HG03175 (cell line): ENCODE measurements around the gene GLIS1.

Experiments used
- ATAC-seq: cut with Tn5 transposase; IDR thresholded peaks from one replicate; pipeline ENCODE4 v1.9.1; 2021; ENCODE audit warnings: mild to moderate bottlenecking, moderate library complexity; ENCODE audit not compliant: unreplicated experiment

Gene GLIS1

DNA sequence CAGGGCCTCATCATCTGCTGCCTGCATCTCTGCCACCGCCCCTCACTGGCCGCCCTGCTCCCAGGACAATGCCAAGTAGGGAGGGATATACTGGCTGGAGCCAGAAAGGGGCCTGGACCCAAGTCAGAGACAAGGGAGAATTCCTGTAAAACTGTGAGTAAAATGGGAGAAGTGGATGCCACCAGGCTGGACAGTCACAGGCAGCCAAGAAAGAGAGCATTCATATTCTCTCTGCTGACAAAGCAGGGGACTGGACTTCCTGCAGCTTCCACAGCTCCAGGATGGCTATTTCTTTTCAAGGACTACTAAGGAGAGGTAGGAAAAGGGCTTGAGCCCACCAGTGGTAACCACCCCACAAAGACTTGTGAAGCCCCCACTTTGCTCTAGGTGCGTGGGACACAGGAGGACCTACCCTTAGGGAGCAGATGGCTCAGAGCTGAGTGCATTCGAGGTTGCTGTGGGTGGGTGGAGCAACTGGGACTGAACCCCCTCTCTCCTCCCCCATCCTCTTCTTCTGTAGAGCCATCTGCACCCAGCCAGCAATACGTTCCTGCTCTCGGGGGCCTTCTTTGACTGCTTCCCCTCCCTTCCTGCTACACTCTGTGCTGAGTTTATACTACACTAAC, 57.5 kb downstream of the GLIS1 start:
- ATAC-seq = no peak

DNA sequence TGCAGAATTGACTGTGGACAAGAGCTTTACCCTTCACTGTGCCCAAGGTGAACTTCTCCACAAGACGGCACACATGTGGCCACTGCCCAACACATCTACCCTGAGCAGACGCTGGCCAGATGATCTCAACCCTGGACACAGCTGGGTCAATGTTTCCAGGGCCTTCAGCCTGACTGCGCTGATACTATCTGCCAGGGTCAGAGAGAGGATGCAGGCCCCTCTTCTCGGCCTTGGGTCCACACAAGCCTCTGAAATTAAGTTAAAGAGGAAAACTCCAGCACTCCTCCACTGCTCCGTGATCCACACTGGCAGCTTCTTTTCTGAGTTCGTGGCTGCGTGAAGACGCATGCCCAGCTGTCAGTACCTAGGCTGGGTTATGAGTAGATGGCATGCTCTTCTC, 58.1 kb downstream of the GLIS1 start:
- ATAC-seq = no peak

DNA sequence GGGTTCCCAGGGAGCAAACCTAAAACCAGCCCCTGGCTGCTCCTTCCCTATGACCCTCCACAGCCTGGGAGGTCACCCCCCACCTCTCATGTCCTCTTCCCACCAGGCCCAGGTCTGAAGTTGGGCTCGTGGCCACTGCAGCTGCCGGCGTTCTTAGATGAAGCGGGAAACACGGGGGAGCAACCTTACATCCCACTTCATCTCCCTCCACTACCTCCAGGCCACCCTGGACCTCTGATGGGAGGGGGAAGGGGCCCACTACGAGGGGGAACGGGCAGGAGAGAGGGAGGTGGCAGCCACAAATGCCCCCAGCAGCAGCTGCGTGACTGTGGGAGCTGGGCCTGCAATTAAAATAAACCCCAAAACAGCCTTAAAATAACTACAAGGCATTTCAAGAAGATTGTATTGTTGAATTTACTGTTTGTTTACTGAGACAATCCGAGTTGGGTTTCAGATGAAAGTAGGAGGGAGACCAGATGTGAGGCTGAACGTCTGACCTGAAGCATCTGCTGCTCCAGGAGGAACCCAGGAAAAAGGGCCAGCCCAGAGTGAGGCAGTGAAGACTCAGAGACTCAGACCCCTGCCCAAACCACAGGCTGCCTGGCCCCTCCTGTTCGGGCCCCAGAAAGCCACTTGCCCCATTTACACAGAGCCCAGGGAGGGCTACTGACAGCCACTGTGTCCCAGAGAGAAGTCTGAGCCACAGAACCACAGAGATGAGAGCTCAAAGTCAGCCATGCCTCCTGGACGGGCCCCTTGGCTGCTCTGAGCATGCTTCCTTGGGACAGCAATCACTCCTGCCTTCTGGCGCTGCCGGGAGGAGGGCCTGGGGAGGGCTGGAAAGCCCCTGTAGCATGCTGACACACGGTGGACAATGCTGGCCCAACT, 59.8 kb downstream of the GLIS1 start:
- ATAC-seq = no peak

DNA sequence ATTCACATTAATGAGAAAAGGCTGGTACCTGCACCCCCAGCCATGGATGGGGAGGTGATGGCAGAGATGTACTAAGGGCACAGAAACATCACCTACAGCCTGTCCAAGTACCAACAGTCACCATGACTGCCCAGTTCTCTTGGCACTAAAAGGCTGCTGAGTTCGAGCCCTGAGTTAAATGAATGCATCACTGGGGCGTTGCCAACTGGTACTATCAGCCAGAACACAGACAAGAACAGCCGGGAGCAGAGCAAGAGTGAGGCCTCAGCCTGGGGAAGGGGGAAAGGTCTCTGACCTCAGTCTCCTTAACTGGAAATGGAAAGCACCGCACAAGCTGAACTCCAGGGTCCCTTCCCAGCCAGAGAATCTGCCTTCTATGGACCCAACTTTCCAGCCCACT, 60.5 kb downstream of the GLIS1 start:
- no peak for ATAC-seq

DNA sequence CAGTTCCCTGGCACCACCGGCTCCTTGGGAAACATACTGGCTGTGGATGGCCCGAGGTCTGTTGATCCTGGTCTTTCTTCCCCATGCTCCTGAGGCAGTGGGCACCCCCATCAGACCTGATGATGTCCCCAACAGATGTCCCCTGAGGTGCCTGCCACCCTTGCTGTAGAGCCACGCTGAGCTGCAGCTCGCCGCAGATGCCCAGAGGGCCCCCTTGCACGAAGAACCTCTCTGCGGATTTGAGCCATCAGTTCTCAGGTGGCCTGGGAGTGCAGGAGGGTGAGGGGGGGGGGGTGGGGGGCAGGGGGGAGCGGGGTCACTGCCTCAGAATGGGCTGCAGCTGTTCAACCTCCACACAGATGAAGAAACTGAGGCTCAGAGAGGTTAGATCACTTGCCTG, 60.9 kb downstream of the GLIS1 start:
- no peak for ATAC-seq

DNA sequence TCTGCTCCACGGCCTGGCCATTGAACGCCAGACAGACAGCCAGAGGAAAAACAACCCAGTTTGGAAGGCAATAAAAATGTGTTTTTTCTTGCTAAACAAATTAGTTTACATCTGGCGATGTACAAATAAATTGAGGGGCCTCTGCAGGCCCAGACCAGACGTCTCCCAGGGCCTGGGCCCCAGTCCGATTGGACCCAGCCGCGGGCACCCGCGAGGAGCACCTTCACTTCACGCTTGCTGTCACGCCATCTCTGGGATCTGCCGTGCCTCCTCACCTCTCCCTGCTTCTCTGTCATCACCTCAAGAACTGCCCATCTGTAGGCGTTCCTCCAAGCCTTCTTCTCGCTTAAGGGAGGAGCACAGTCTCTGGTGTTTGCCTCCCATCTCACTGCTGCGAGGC, 61.5 kb downstream of the GLIS1 start:
- no peak for ATAC-seq

DNA sequence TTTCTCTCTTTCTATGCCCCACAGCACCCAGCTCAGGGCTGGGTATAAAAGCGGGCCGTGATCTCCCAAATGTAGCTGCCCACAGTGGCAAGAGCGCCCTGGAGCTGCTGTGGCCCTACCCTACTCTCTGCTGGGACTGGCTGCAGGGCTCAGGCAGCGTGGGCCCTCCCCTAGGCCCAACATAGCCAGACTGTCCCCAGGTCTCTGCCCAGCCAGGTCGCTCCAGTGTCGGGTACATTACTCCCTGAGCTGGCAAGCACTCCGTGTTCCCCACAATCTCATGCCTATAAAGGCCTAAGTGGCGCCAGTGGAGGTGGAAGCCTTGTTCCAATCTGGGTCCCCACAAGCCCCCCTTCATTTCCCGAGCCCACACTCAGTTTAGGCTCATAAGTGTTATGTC, 66.2 kb downstream of the GLIS1 start:
- ATAC-seq = no peak

DNA sequence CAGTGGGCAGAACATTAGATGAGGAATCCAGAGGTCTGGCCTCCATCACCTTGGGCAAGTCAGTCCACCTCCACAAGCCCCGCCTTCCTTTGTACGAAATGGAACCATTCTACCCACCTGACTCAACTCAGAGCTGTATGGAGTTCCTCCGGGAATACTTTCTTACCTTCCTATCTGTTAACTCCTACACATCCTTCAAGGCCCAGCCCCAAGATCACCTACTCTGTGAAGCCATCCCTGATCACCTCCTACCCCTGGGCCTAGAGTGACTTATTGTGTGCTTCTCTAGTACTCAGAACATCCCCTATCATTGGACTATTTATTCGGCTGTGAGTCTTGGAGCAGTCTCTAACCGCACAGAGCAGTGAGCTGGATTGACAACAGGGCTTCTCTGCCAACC, 66.7 kb downstream of the GLIS1 start:
- no peak for ATAC-seq

DNA sequence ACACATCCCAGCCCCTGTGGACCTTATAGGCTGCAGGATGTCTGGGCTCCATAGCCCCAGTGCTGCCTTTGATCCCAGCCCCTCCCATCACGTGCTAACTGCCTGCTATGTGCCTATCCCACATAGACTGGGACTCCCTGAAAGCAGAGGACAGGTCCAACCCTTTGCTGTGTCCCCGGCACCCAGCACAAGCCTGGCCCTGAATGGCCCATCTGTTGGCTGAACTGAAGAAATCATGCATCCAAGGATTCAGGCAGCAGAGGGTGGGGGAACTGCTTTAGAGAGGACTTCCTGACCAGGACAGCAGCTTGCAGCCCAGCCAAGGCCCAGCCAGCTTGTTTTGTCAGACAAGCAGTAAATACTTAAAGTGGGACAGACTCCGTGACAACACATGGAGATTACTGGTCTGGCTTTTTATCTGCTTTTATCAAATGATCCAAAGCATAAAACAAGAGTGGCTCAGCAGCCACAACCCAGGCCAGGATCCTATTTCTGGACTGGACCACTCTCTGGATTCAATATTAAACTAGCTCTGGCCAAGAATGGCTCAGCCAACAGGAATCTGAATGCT, 69.3 kb downstream of the GLIS1 start:
- ATAC-seq = no peak

DNA sequence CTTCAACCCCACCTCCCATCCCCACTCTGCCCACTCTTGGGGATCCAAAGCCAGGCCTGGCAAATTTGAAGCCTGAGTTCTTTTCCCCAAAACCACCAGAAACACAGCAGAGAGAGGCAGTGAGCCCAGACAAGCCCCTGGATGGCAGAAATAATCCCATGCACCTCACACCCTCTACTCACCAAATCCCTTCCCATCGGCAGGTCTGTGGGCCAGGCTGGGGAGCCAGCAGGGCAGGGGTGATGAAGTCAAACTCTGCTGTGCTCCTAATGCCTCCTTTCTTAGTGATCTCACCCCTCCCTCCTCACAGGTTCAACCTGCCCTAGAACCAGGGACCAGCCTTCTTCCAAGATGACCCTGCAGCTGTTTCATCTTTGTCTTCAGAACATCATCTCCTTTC, 72.4 kb downstream of the GLIS1 start:
- no peak for ATAC-seq

DNA sequence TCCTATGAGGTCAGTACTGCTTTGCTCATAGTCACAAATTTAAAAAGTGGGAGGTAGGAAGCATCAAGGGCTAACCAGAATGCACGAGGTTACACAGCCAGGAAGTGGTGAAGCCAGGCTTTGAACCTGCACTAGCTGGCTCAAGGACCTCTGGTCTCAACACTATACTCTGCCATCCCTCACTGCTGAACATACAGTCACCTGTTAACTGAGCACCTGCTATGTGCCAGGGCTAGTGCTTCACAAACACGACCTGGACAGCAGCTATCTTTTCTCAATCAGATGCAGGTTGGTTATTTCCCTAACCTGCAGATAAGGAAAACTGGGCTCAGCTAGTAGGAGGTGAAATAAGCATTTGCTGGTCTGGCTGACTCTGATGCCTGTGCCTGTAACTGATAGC, 73.0 kb downstream of the GLIS1 start:
- ATAC-seq = no peak

DNA sequence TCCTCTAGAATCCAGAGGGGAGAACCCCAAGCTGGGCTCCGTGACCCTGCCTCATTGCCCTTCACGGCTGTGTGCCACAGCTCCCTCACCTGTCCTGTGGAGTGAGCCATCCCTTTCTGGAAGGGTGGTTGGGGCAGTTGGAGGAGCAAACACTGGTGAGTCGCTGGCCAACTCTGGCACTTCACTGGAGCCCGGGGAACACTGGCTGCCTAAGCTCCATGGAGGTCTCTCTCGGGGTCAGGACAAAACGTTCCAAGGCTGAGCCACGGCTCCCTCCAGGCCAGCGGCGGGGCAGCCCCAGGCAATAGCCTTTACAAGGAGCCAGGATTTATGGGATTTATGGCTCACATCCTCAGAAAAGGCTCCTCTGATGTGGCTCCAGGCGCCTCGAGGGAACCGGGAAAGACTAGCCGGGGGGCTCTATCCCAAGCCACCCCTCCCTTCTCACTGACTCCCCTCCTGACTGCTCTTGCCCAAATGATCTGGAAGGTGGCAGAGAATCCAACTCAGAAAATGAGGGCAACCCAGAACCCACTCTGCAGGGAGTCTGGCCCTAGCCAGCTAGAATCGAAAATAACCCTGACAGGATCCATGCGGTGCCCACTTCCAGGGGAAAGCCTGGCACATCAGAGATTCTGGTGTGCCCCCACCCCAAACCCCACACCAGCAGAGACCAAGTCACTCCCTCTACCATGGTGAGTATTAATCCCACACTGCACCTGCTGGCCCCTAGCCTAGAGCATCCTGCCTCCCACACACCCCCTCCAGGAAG, 75.2 kb downstream of the GLIS1 start:
- ATAC-seq = no peak

DNA sequence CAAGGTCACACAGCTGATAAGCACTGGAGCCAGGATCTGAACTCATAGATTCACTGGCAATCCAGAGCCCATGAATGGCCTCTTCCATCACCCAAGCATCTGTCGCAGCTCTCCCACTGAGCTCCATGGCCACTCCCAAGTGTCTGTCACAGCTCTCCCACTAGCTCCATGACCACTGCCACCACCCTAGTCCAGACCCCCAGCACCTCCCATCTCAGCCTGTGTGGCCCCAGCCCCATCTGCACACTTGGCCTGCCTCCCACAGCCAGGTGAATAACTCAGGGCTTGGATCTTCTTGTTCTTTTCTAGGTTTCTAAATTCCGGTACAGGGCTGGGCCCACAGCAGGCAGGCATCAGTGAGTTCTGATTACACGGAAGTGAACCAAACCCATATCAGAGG, 76.0 kb downstream of the GLIS1 start:
- no peak for ATAC-seq

DNA sequence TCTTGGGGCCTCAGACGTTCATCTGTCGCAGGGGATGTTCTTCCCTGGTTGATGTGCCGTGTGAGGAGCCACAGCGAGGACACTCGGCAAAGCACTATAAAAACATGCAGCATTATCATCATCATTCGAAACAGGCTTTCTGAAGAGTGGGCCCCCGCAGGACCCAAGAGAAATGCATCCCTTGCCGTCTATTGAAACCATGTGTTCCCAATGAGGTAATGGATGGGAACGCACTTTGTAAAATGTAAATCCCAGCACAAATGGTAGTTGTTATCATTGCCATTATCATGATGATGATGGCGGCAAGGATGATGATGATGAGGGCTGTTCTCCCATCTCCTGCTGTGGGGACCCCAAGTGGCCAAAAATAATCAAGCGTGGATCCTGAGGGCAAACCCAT, 76.8 kb downstream of the GLIS1 start:
- ATAC-seq = no peak

DNA sequence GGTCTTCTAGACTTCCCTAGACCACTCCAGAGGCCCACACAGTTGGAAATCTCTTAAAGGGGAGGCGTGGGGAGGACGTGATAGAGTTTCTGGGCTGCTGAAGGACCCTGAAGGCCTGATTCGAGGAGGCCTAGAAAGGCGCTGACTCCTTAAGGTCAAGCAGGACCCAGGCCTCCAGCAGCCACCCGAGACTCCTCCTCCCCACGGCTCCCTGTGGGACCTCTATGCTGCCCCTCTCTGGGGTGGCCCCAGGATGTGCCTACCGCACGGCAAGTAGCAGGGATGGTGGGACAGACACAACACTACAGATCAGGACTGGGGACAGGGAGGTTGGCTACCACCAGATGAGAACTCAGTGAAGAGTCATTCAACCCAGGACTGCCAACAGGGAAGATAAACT, 77.5 kb downstream of the GLIS1 start:
- no peak for ATAC-seq

DNA sequence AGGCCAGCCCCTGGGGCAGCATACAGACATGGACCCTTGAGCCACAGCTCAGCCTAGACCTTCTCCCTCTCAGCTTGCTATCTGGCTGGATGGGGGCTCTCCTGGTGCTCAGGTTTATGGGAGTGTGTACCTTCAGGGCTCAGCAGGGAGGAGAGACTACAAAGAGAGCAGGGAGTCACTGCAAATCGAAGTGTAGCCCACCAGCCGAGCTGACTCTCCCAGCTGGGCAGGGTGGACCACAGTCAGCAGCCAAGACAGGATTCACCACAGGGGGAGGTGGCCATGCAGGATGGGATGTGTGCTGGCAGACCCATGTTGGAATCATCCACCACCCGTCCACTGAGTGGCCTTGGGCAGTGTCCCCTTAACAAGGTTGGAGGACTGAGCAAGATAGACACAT, 78.3 kb downstream of the GLIS1 start:
- ATAC-seq = no peak

DNA sequence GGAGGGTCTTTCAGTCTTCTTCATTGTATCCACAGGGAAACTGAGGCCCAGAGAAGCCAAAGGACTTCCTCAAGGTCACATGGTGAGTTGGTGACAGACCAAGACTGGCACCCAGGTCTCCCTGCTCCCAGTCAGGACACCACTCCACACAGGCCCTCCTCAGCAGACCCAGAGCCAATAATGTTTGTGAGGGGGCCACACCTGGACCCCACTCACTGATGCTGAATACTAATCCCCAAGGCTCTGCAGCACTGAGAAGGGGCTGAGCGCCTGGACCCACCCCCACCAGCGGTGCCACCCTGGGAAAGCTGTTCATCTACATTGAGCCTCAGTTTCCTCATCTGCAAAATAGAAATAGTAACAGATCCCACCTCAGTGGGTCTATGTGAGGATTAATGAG, 79.5 kb downstream of the GLIS1 start:
- no peak for ATAC-seq

DNA sequence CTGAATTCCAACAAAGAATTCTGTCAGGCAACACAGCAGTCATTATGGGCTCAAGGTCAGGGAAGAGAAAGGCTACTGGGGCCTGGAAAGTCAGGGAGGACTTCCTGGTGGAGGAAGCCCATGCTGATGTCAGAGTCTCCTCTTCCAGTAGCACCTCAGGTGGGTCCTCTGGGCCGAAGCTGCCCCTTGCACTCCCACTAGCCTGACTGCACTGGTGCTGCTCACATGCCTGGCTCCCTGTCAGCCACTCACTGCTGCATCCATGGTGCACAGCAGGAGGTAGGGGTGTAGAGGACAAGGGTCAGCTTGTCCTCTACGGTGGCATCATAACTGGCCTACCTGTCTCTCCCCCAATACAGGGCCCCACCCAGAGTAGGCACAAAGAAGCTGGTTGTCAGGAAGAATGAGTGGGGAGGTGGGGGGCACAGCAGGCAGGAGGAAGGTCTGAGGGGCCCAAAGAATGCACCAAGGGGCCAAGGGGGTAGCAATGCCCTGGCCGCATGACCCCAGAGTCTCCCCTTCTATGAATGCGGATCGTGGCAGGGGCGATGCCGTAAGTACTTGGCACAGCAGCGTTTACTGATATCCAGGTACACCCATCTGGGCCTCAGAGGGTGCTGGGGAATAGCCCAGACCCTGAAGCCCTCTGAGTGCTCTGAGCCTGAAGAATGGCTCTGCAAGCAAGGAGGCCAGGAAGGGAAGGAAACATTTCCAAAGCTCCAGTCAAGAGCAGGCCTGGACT, 80.3 kb downstream of the GLIS1 start:
- no peak for ATAC-seq

DNA sequence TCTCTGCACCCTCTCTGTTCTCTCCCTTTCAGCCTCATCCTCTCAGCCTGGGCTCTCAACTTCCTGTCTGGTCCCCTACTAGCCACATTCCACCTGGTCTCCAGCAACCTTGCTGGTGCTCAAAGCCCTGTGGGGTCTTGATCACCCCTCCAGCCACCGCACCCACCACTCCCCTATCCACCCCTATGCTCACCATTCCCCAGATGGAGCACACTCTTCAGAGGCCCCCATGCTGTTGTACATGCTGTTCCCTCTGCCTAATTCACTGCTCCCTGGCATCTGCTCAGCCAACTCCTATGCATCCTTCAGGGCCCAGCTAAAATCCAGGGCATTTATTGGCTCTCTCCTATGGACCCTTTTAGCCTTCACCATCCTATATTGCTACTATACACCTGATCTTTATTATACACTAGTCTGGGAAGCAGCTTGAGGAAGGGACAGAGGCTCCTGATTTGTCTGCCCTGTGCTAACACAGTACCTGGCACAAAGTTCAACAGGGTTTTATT, 81.0 kb downstream of the GLIS1 start:
- ATAC-seq = no peak

DNA sequence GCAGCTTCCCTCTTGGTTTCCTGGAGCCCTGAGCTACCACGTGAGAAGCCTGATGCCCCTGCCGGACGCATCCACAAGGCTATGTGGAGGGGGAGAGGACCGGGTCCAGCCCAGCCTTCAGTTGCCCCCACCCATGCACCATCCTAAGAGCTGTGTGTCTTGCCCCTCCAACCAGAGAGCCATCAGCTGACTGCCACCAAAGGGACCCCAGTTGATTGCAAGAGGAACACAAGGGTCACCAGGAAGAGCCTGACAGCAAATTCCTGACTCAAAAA, 81.5 kb downstream of the GLIS1 start:
- ATAC-seq = no peak
